K562 (cell line): ENCODE data around the gene PSMB7. TPM values are rescaled to one million over a fixed set of nuclear protein-coding genes. Genes with fewer than 3 reads are reported as not detected.

Source experiments
- DIDO1 ChIP-seq: fragments of 450-650 bp; IDR thresholded peaks from 2 replicates; pipeline ENCODE4 v1.6.1; 2016; ENCODE audit warnings: low read depth, missing biosample characterization, missing genetic modification characterization
- EGR1 ChIP-seq: fragments of 450-650 bp; conservative IDR thresholded peaks from 2 replicates; pipeline ENCODE4 v1.6.1; 2017; ENCODE audit warnings: mild to moderate bottlenecking
- HNRNPK ChIP-seq: fragments of 200-400 bp; formaldehyde crosslinking; IDR thresholded peaks from one replicate; pipeline ENCODE4 v1.6.1; 2018; ENCODE audit warnings: mild to moderate bottlenecking, low read depth, low read length; ENCODE audit not compliant: poor library complexity, severe bottlenecking
- KDM5B ChIP-seq: fragments of 200-600 bp; sonication (generic); IDR thresholded peaks from 2 replicates; pipeline ENCODE4 v1.6.1; 2012; ENCODE audit warnings: low read depth, mild to moderate bottlenecking, moderate library complexity, low read length, control low read depth, inconsistent platforms; ENCODE audit not compliant: insufficient replicate concordance
- MAZ ChIP-seq, 2 experiments: fragments of 450-650 bp in 1 of 2; sonication (generic) in 1 of 2; formaldehyde crosslinking; IDR thresholded peaks in 1 of 2; conservative IDR thresholded peaks in 1 of 2; 2 replicates each; pipeline versions ENCODE4 v1.4.0 to v1.5.0; 2020; ENCODE audit warnings: mild to moderate bottlenecking in 1 of 2, missing genetic modification reagents in 1 of 2
- NCOR1 ChIP-seq: fragments of 450-650 bp; IDR thresholded peaks from 2 replicates; pipeline ENCODE4 v1.6.1; 2016; ENCODE audit warnings: mild to moderate bottlenecking, moderate library complexity
- PHF20 ChIP-seq: fragments of 450-650 bp; IDR thresholded peaks from 2 replicates; pipeline ENCODE4 v1.6.1; 2018; ENCODE audit not compliant: partially characterized antibody
- RB1 ChIP-seq: fragments of 450-650 bp; IDR thresholded peaks from 2 replicates; pipeline ENCODE4 v1.6.1; 2017; ENCODE audit warnings: low read depth, mild to moderate bottlenecking
- RHOXF2B ChIP-seq: fragments of 250-450 bp; sonication (Bioruptor Pico); conservative IDR thresholded peaks from 2 replicates; pipeline ENCODE4 v1.5.1; 2021
- SMAD1 ChIP-seq: fragments of 150-350 bp; IDR thresholded peaks from 2 replicates; pipeline ENCODE4 v1.6.1; 2014; ENCODE audit warnings: low read length, low read depth; ENCODE audit not compliant: partially characterized antibody
- SRF ChIP-seq, 2 experiments: fragments of 250-450, 450-650 bp in 1 of 2; sonication (Bioruptor Pico) in 1 of 2; sonication (generic) in 1 of 2; formaldehyde crosslinking; IDR thresholded peaks; 2 replicates each; pipeline versions ENCODE4 v1.5.0 to v1.5.1; 2020 to 2022; ENCODE audit warnings: mild to moderate bottlenecking in 1 of 2, missing genetic modification reagents in 1 of 2
- TOE1 ChIP-seq, 2 experiments: fragments of 450-650 bp in 1 of 2; sonication (generic) in 1 of 2; formaldehyde crosslinking in 1 of 2; IDR thresholded peaks; 2 replicates each; pipeline versions ENCODE4 v1.7.1 to v1.8.0; 2016 to 2022; ENCODE audit warnings: borderline replicate concordance in 2 of 2, mild to moderate bottlenecking in 2 of 2, antibody characterized with exemption in 1 of 2, inconsistent platforms in 1 of 2, low read depth in 1 of 2, missing genetic modification reagents in 1 of 2, moderate library complexity in 1 of 2
- XRCC5 ChIP-seq: fragments of 200-400 bp; formaldehyde crosslinking; IDR thresholded peaks from 2 replicates; pipeline ENCODE4 v1.6.1; 2017; ENCODE audit warnings: low read depth, mild to moderate bottlenecking, low read length
- YY1 ChIP-seq, 3 experiments: IDR thresholded peaks; 2 replicates each; pipeline ENCODE4 v1.6.1; 2011; ENCODE audit warnings: low read length in 2 of 3, mild to moderate bottlenecking in 2 of 3, moderate library complexity in 2 of 3, borderline replicate concordance in 1 of 3, control low read depth in 1 of 3, low read depth in 1 of 3; ENCODE audit not compliant: insufficient read depth in 3 of 3, insufficient replicate concordance in 2 of 3, control insufficient read depth in 1 of 3, insufficient read length in 1 of 3; ENCODE audit errors: extremely low read depth in 1 of 3
- polyA plus RNA-seq, 8 experiments: library from polyadenylated mRNA; depleted of rRNA in 4 of 8; stranded (reverse) in 5 of 8; unstranded in 3 of 8; fragments of >200 nt; fragmentation: Nextera tagmentation in 2 of 8; fragmentation: Illumina TruSeq in 1 of 8; extraction: Ambion mirVana in 2 of 8; extraction: Trizol in 1 of 8; gene quantifications; 2 replicates each; pipeline versions ENCODE4 v1.2.1 to v1.2.3, GENCODE V29; 2011 to 2014; ENCODE audit warnings: inconsistent platforms in 1 of 8, missing spikeins in 1 of 8
- total RNA-seq, 7 experiments: library from RNA; depleted of rRNA in 6 of 7; stranded (reverse); fragments of >200 nt in 6 of 7; fragmentation: Illumina TruSeq in 2 of 7; extraction: Trizol in 2 of 7; gene quantifications; 2 replicates each; pipeline versions ENCODE4 v1.2.1 to v1.2.3, GENCODE V29; 2011 to 2021; ENCODE audit warnings: low replicate concordance in 1 of 7
- TF ChIP-seq, protein P1 (sequence below): fragments of 450-650 bp; formaldehyde crosslinking; IDR thresholded peaks from 2 replicates; pipeline ENCODE4 v1.4.0; 2022; ENCODE audit warnings: missing genetic modification characterization
- TF ChIP-seq, protein P2 (sequence below): sonication (generic); formaldehyde crosslinking; IDR thresholded peaks from 2 replicates; pipeline ENCODE4 v1.8.1; 2023; ENCODE audit warnings: missing genetic modification reagents, mild to moderate bottlenecking, borderline replicate concordance
- TF ChIP-seq, protein P3 (sequence below), 2 experiments: fragments of 450-650 bp in 1 of 2; sonication (generic) in 1 of 2; formaldehyde crosslinking in 1 of 2; IDR thresholded peaks in 1 of 2; conservative IDR thresholded peaks in 1 of 2; 2 replicates each; pipeline versions ENCODE4 v1.6.1 to v1.8.1; 2016 to 2023; ENCODE audit warnings: mild to moderate bottlenecking in 2 of 2, moderate library complexity in 2 of 2, inconsistent platforms in 1 of 2, missing genetic modification reagents in 1 of 2

The PSMB7 gene
- total and polyA plus RNA-seq, 9 of the 15 experiments (the other 6 are each of a cell fraction or from before 2014, with no cell fraction given) = 321 to 978 (median 407) TPM

DNA sequence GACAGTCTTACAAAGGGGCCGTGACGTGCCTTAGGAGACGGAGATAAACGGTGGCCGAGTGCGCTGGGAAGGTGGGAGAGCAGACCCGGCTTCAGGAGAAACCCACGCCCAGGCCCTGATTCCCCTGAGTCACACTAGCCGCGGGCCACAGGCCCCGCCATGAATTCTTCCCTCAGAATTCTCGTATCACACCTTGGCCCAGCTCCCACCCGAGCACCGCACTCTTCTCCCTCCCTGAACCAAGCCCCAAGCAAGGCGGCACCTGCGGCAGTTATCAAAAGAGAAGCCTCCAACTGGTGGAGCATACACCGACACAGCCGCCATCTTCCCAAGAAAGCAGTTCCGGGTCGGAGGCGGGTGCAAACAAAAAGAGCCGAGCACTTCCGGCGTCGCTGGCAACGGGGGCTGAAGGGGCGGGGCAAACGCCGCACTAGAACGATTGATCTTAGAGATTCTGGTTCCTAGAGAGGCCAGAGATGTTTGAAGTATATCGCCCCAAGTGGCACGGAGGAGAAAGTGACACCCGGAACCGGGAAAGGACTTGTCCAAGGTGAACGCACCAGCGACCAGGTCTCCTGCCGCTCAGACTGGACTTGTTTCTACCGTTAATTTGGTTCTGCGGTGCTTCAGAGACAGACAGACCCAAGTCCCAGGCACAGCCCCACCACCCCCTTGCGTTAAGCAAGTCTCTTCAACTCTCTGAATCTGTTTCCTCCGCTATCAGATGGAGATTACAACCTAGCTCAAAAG lies at the start of gene PSMB7 (continued):
- TF ChIP-seq RHOXF2B (CRISPR knock-in tag) = no peak
- peak; percentile 92; the same call in 1 of the 2 replicates for TF ChIP-seq XRCC5
- peak; percentile 86 for TF ChIP-seq DIDO1 (tag)
- peak; percentile 47 for TF ChIP-seq EGR1
- no peak for TF ChIP-seq HNRNPK
- peak; percentile 99 for TF ChIP-seq PHF20
- TF ChIP-seq YY1 (IDR thresholded peaks at IDR 0.05; ENCODE audit: borderline replicate concordance in 1 of 3, control insufficient read depth in 1 of 3, extremely low read depth in 1 of 3, insufficient read depth in 3 of 3, insufficient read length in 1 of 3, insufficient replicate concordance in 2 of 3, low read depth in 1 of 3, low read length in 2 of 3) = peak; percentile 67 to 96 (median 94)
- peak; percentile 61 to 93 for TF ChIP-seq MAZ (CRISPR knock-in tag; conservative IDR thresholded peaks at IDR 0.05 in 1 of 2, IDR thresholded peaks at IDR 0.05 in 1 of 2)
- TF ChIP-seq RB1 = peak; percentile 54; the same call in 1 of the 2 replicates
- TF ChIP-seq, protein P1, sequence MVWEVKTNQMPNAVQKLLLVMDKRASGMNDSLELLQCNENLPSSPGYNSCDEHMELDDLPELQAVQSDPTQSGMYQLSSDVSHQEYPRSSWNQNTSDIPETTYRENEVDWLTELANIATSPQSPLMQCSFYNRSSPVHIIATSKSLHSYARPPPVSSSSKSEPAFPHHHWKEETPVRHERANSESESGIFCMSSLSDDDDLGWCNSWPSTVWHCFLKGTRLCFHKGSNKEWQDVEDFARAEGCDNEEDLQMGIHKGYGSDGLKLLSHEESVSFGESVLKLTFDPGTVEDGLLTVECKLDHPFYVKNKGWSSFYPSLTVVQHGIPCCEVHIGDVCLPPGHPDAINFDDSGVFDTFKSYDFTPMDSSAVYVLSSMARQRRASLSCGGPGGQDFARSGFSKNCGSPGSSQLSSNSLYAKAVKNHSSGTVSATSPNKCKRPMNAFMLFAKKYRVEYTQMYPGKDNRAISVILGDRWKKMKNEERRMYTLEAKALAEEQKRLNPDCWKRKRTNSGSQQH (CRISPR knock-in tag) = peak; percentile 66; the same call in 1 of the 2 replicates
- peak in 1 of 2 experiments; percentile 68; a peak in 1 of 4 replicates for TF ChIP-seq SRF (CRISPR knock-in tag; IDR thresholded peaks at IDR 0.05)
- peak; percentile 43; the same call in 1 of the 2 replicates for TF ChIP-seq NCOR1
- peak; percentile 49 for TF ChIP-seq SMAD1
- TF ChIP-seq, protein P2, sequence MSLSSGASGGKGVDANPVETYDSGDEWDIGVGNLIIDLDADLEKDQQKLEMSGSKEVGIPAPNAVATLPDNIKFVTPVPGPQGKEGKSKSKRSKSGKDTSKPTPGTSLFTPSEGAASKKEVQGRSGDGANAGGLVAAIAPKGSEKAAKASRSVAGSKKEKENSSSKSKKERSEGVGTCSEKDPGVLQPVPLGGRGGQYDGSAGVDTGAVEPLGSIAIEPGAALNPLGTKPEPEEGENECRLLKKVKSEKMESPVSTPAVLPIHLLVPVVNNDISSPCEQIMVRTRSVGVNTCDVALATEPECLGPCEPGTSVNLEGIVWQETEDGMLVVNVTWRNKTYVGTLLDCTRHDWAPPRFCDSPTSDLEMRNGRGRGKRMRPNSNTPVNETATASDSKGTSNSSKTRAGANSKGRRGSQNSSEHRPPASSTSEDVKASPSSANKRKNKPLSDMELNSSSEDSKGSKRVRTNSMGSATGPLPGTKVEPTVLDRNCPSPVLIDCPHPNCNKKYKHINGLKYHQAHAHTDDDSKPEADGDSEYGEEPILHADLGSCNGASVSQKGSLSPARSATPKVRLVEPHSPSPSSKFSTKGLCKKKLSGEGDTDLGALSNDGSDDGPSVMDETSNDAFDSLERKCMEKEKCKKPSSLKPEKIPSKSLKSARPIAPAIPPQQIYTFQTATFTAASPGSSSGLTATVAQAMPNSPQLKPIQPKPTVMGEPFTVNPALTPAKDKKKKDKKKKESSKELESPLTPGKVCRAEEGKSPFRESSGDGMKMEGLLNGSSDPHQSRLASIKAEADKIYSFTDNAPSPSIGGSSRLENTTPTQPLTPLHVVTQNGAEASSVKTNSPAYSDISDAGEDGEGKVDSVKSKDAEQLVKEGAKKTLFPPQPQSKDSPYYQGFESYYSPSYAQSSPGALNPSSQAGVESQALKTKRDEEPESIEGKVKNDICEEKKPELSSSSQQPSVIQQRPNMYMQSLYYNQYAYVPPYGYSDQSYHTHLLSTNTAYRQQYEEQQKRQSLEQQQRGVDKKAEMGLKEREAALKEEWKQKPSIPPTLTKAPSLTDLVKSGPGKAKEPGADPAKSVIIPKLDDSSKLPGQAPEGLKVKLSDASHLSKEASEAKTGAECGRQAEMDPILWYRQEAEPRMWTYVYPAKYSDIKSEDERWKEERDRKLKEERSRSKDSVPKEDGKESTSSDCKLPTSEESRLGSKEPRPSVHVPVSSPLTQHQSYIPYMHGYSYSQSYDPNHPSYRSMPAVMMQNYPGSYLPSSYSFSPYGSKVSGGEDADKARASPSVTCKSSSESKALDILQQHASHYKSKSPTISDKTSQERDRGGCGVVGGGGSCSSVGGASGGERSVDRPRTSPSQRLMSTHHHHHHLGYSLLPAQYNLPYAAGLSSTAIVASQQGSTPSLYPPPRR (CRISPR knock-in tag) = 0 out of 2 replicates have a peak, but pooled peaks have one; percentile 30
- peak; percentile 52; the same call in 1 of the 2 replicates for TF ChIP-seq TOE1 (IDR thresholded peaks at IDR 0.05; ENCODE audit: borderline replicate concordance)
- no peak for TF ChIP-seq TOE1 (CRISPR knock-in tag; IDR thresholded peaks at IDR 0.05; ENCODE audit: borderline replicate concordance, low read depth)
- TF ChIP-seq, protein P3, sequence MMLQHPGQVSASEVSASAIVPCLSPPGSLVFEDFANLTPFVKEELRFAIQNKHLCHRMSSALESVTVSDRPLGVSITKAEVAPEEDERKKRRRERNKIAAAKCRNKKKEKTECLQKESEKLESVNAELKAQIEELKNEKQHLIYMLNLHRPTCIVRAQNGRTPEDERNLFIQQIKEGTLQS (IDR thresholded peaks at IDR 0.05) = no peak
- TF ChIP-seq, protein P3 (CRISPR knock-in tag; conservative IDR thresholded peaks at IDR 0.05) = no peak; the same call in 1 of the 2 replicates
- TF ChIP-seq KDM5B = peak; percentile 67
